Measurements from ENCODE around the gene TTYH1.

DNA sequence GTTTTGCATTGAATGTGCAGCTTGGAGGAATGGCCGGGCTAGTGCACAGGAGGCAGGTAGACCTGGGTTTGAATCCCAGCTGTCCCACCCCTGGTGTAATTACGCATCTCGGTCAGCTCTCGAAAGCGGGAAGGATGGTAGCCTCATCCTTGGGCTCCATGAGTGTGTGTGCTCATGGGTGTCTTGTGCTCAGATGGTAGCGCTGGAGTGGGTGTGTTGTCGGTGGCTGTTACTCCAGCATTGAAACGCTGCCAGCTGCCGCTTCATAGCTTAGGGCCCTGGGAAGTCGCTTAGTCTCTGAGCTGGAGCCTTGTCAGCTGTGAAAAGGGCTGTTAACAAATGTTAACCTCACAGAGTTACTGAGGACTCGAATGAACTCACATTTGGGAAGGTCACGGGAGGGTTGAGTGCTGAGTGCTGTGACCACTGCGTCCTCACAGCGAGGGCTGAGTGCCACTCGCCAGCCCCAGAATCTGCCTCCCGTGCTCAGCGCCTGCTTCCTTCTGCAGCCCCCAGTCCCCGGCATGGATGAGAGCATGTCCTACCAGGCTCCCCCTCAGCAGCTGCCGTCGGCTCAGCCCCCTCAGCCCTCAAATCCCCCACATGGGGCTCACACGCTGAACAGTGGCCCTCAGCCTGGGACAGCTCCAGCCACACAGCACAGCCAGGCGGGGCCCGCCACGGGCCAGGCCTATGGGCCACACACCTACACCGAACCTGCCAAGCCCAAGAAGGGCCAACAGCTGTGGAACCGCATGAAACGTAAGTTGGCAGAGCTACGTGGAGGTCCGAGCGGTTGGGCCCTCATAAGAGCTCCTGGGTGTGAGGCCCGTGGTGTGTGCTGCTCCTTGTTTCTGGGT is 38.9 kb downstream of the TTYH1 start:
- TF ChIP-seq SUZ12 (IDR thresholded peaks at IDR 0.05; ENCODE audit: extremely low read depth, insufficient read depth, insufficient read length) (no peak), YY1 (IDR thresholded peaks at IDR 0.05; ENCODE audit: insufficient read depth, insufficient read length) (no peak)
